Small intestine (tissue), 7 donors: ENCODE results near the gene FEM1C. TPM values are rescaled to one million over a fixed set of nuclear protein-coding genes. Genes with fewer than 3 reads are reported as not detected.

ENCODE experiments used
- DNase-seq, 2 donors: peaks; one replicate each; pipeline versions ENCODE4 v3.0.0 to v3.0.0-alpha.2; 2013
- FAIRE-seq: peaks from 2 replicates; lab custom pipeline; 2012; peaks lifted over from hg19 to GRCh38; lab: Jason Lieb, UNC
- H3K27ac ChIP-seq, 3 donors: one replicate each; pipeline ENCODE4 v1.5.1; 2013; ENCODE audit warnings: low read length in 2 of 3, mild to moderate bottlenecking in 2 of 3, control low read depth in 1 of 3, inconsistent platforms in 1 of 3, low read depth in 1 of 3, moderate library complexity in 1 of 3
- H3K27me3 ChIP-seq, 3 donors: one replicate each; pipeline ENCODE4 v1.6.1; 2013; ENCODE audit warnings: low read length in 3 of 3, inconsistent platforms in 1 of 3; ENCODE audit not compliant: control insufficient read depth in 3 of 3, insufficient read depth in 3 of 3
- H3K36me3 ChIP-seq, 3 donors: one replicate each; pipeline ENCODE4 v1.6.1; 2013; ENCODE audit warnings: low read length in 3 of 3, inconsistent platforms in 1 of 3, low read depth in 1 of 3, mild to moderate bottlenecking in 1 of 3, moderate library complexity in 1 of 3; ENCODE audit not compliant: control insufficient read depth in 3 of 3, insufficient read depth in 2 of 3
- H3K4me1 ChIP-seq, 3 donors: one replicate each; pipeline ENCODE4 v1.6.1; 2013; ENCODE audit warnings: low read length in 2 of 3, inconsistent platforms in 1 of 3, low read depth in 1 of 3, mild to moderate bottlenecking in 1 of 3, moderate library complexity in 1 of 3; ENCODE audit not compliant: control insufficient read depth in 3 of 3, insufficient read depth in 2 of 3
- H3K4me3 ChIP-seq, 3 donors: one replicate each; pipeline ENCODE4 v1.5.1; 2013; ENCODE audit warnings: low read length in 3 of 3, control low read depth in 1 of 3, inconsistent platforms in 1 of 3, low read depth in 1 of 3, mild to moderate bottlenecking in 1 of 3, moderate library complexity in 1 of 3
- H3K9me3 ChIP-seq, 2 donors: one replicate each; pipeline ENCODE4 v1.6.1; 2013; ENCODE audit warnings: low read depth in 1 of 2, low read length in 1 of 2; ENCODE audit not compliant: control insufficient read depth in 2 of 2, insufficient read depth in 1 of 2
- WGBS, 3 donors: extraction: QIAGEN DNeasy Blood & Tissue Kit; methylation state at CpG; one replicate each; pipeline ENCODE4 v1.1.7; 2013; 5-methylcytosine and 5-hydroxymethylcytosine counted together
- polyA plus RNA-seq, 4 donors: library from polyadenylated mRNA; stranded (reverse) in 3 of 4; unstranded in 1 of 4; fragments of 200-250 nt in 3 of 4; fragments of 120-200 nt in 1 of 4; gene quantifications; one replicate each; pipeline versions ENCODE4 v1.2.1 to v1.2.3, GENCODE V29; 2013
- donor health status: healthy with polysubstance abuse.
- donor health status: control.
- donor health status: control.
- donor health status: Bipolar disorder and iron deficiency.
- donor health status: healthy.

Gene FEM1C
- polyA plus RNA-seq, 4 donors: 7.9 to 18.9 (median 11.5) TPM

GRCh38 chr5:115494570-115495289, 49.8 kb downstream of the FEM1C start:
- H3K4me3 ChIP-seq: no peak overlapping the region
- 69 to 87% (median 83%) methylated on average over 6 of the region's 6 CpGs for WGBS, 3 donors
- H3K4me1 ChIP-seq: no peaks in the 10 kb centered on the region
- FAIRE-seq (no peak), DNase-seq (no peak)
- H3K36me3 ChIP-seq: no peaks in the 10 kb centered on the region
- H3K27ac ChIP-seq: no peak overlapping the region
- H3K9me3 ChIP-seq: no peaks in the 10 kb centered on the region
- no peaks in the 10 kb centered on the region for H3K27me3 ChIP-seq

GRCh38 chr5:115490596-115490995, 54.0 kb downstream of the FEM1C start:
- H3K4me3 ChIP-seq: no peak overlapping the region
- no peak for DNase-seq
- H3K9me3 ChIP-seq: peaks cover 0 to 4% of the 10 kb centered on the region in 2 donors
- H3K27me3 ChIP-seq: no peaks in the 10 kb centered on the region
- WGBS, 3 donors: 91 to 97% (median 93%) methylated on average over 2 of the region's 2 CpGs
- no peaks in the 10 kb centered on the region for H3K4me1 ChIP-seq
- no peak for FAIRE-seq
- no peaks in the 10 kb centered on the region for H3K36me3 ChIP-seq
- no peak overlapping the region for H3K27ac ChIP-seq

GRCh38 chr5:115489733-115490132, 54.8 kb downstream of the FEM1C start:
- Histone ChIP-seq H3K27me3 (no peaks in the 10 kb centered on the region), H3K27ac (no peak overlapping the region), H3K36me3 (no peaks in the 10 kb centered on the region), H3K4me1 (no peaks in the 10 kb centered on the region), H3K9me3 (peaks cover 0 to 4% of the 10 kb centered on the region in 2 donors), H3K4me3 (no peak overlapping the region)
- FAIRE-seq (no peak), DNase-seq (no peak)

- FAIRE-seq (no peak), DNase-seq (no peak)
- Histone ChIP-seq H3K4me1 (no peaks in the 10 kb centered on the region), H3K9me3 (peaks cover 0 to 4% of the 10 kb centered on the region in 2 donors), H3K4me3 (no peak overlapping the region), H3K36me3 (no peaks in the 10 kb centered on the region), H3K27ac (no peak overlapping the region), H3K27me3 (no peaks in the 10 kb centered on the region)
Observed at GRCh38 chr5:115487756-115488155, 56.8 kb downstream of the FEM1C start.

GRCh38 chr5:115487168-115487567, 57.4 kb downstream of the FEM1C start:
- Histone ChIP-seq H3K9me3 (peaks cover 0 to 4% of the 10 kb centered on the region in 2 donors), H3K4me1 (no peaks in the 10 kb centered on the region), H3K27me3 (no peaks in the 10 kb centered on the region), H3K27ac (no peak overlapping the region), H3K4me3 (no peak overlapping the region), H3K36me3 (no peaks in the 10 kb centered on the region)
- FAIRE-seq (no peak), DNase-seq (peak; percentile 10 to 38)
- WGBS, 3 donors: 10 to 51% (median 26%) methylated on average over 4 of the region's 4 CpGs

GRCh38 chr5:115486728-115487127, 57.8 kb downstream of the FEM1C start:
- Histone ChIP-seq H3K27me3 (no peaks in the 10 kb centered on the region), H3K9me3 (peaks cover 0 to 4% of the 10 kb centered on the region in 2 donors), H3K4me3 (no peak overlapping the region), H3K36me3 (no peaks in the 10 kb centered on the region), H3K4me1 (no peaks in the 10 kb centered on the region), H3K27ac (no peak overlapping the region)
- peak in 1 of 2 donors; percentile 4 for DNase-seq
- FAIRE-seq: no peak
- WGBS, 3 donors: 26 to 68% (median 52%) methylated on average over 2 of the region's 2 CpGs

- FAIRE-seq (no peak), DNase-seq (no peak)
- Histone ChIP-seq H3K4me3 (no peak overlapping the region), H3K36me3 (no peaks in the 10 kb centered on the region), H3K27ac (no peak overlapping the region), H3K4me1 (no peaks in the 10 kb centered on the region), H3K27me3 (no peaks in the 10 kb centered on the region), H3K9me3 (peaks cover 0 to 4% of the 10 kb centered on the region in 2 donors)
- WGBS, 3 donors: 52 to 77% (median 58%) methylated on average over 4 of the region's 4 CpGs
Observed at GRCh38 chr5:115484368-115484767, 60.2 kb downstream of the FEM1C start.

GRCh38 chr5:115480900-115481299, 63.7 kb downstream of the FEM1C start:
- Histone ChIP-seq H3K4me3 (no peak overlapping the region), H3K27ac (no peak overlapping the region), H3K36me3 (no peaks in the 10 kb centered on the region), H3K4me1 (no peaks in the 10 kb centered on the region), H3K9me3 (no peaks in the 10 kb centered on the region), H3K27me3 (no peaks in the 10 kb centered on the region)
- FAIRE-seq: no peak
- DNase-seq: no peak

- no peak overlapping the region for H3K4me3 ChIP-seq
- DNase-seq: no peak
- H3K9me3 ChIP-seq: no peaks in the 10 kb centered on the region
- H3K27me3 ChIP-seq: no peaks in the 10 kb centered on the region
- no peak overlapping the region for H3K27ac ChIP-seq
- no peak for FAIRE-seq
- no peaks in the 10 kb centered on the region for H3K4me1 ChIP-seq
- H3K36me3 ChIP-seq: no peaks in the 10 kb centered on the region
- WGBS, 3 donors: 77 to 89% (median 84%) methylated on average over 4 of the region's 4 CpGs
Observed at GRCh38 chr5:115480271-115480670, 64.3 kb downstream of the FEM1C start.
